Motor neuron (in vitro differentiated cells): ENCODE data around the gene UGT3A1. TPM values are rescaled to one million over a fixed set of nuclear protein-coding genes. Genes with fewer than 3 reads are reported as not detected.

Experiments used
- total RNA-seq, 8 experiments: library from RNA; unstranded; fragments of 300-600 nt; gene quantifications; 2 replicates each; pipeline versions ENCODE4 v1.2.3 to v1.2.4, GENCODE V29; 2022

The UGT3A1 gene
- total RNA-seq, 8 experiments from 2014 or later: 0.14 to 2.6 (median 0.55) TPM; not detected in 2

Other genes starting within 250 kb of the UGT3A1 start
- gene IL7R, start 134.5 kb downstream of the UGT3A1 start, total RNA-seq: 1 to 10 TPM in 4 of 8 experiments, under 1 TPM in 3, not detected in 1; 0.08 to 1.5 (median 1.0) TPM
- 10 to 100 TPM in 1 of 8 experiments, not detected in 7; 17.7 TPM for gene CAPSL, start 52.8 kb downstream of the UGT3A1 start, total RNA-seq
- under 1 TPM in 7 of 8 experiments, not detected in 1; 0.09 to 0.52 (median 0.29) TPM for gene UGT3A2, start 75.5 kb upstream of the UGT3A1 start, total RNA-seq
- gene LMBRD2, start 160.5 kb upstream of the UGT3A1 start, total RNA-seq: 10 to 100 TPM in 6 of 8 experiments, 1 to 10 TPM in 2; 8.8 to 18.9 (median 13.8) TPM
- gene SKP2, start 160.7 kb upstream of the UGT3A1 start, total RNA-seq: 10 to 100 TPM in 7 of 8 experiments, 1 to 10 TPM in 1; 8.8 to 38.8 (median 14.2) TPM